ENCODE results near the gene LAMC1. TPM values are rescaled to one million over a fixed set of nuclear protein-coding genes. Genes with fewer than 3 reads are reported as not detected.

The LAMC1 gene
- total and polyA plus RNA-seq, 2 of the 4 experiments (the other 2 are of a cell fraction): 249 to 394 TPM

- H3K27me3 ChIP-seq (ENCODE audit: control insufficient read depth, insufficient read depth, low read length): no peaks in the 10 kb centered on the region
- H3K4ac ChIP-seq (ENCODE audit: low read depth, low read length): no peak overlapping the region
- H2BK15ac ChIP-seq (ENCODE audit: low read depth, low read length): no peak overlapping the region
- no peak overlapping the region for H4K8ac ChIP-seq (ENCODE audit: low read depth in 2 of 2, low read length in 2 of 2)
- H3K4me2 ChIP-seq (ENCODE audit: low read depth, low read length): no peak overlapping the region
- no peak for DNase-seq
- H4K20me1 ChIP-seq (ENCODE audit: insufficient read depth, low read length): peaks cover 72% of the 10 kb centered on the region
- peaks cover 16% of the 10 kb centered on the region for H3K4me1 ChIP-seq (ENCODE audit: control insufficient read depth, insufficient read depth, low read length)
- in situ Hi-C loops (cut with MboI; ENCODE audit: low sequenced_read_pairs) (no loop called here), intact Hi-C loops (cut with micrococcal nuclease) (no loop called here), dilution Hi-C loops (cut with HindIII; ENCODE audit: low sequenced_read_pairs, unreplicated experiment) (no loop called here)
- no peak overlapping the region for H3K18ac ChIP-seq (ENCODE audit: low read depth, low read length)
- H3K9ac ChIP-seq (ENCODE audit: low read depth, low read length): no peak overlapping the region
- H2AK9ac ChIP-seq (replicated peaks; ENCODE audit: low read depth, low read length, poor library complexity): no peak overlapping the region
- peaks cover 21% of the 10 kb centered on the region for H3K9me1 ChIP-seq (ENCODE audit: insufficient read depth, low read length)
- H3K27ac ChIP-seq (ENCODE audit: insufficient read depth, low read length): no peak overlapping the region
- H3K4me3 ChIP-seq (ENCODE audit: insufficient read depth, low read depth, low read length): no peak overlapping the region
- no CpG with 5 or more reads among the region's 2 CpGs for WGBS, 2 experiments (ENCODE audit: extremely low coverage in 2 of 2, insufficient read length in 1 of 2)
- no peaks in the 10 kb centered on the region for H3K36me3 ChIP-seq (ENCODE audit: control insufficient read depth, insufficient read depth, low read length)
- H2AFZ ChIP-seq (replicated peaks; ENCODE audit: low read length, poor library complexity): no peak overlapping the region
- H3K23ac ChIP-seq (ENCODE audit: low read depth, low read length): no peak overlapping the region
- no peak overlapping the region for H4K91ac ChIP-seq (ENCODE audit: insufficient read depth, low read depth, low read length)
- H3K14ac ChIP-seq (replicated peaks; ENCODE audit: low read depth, low read length): no peak overlapping the region
- no TSS peak for BruUV-seq (replicated peaks)
- H3K56ac ChIP-seq (ENCODE audit: extremely low read depth, insufficient read depth, low read length): no peak overlapping the region
- CTCF ChIA-PET: interaction anchor here (0.6 kb wide), 2 partner anchors 122 to 421 kb away, joined by 3 read pairs; no protein-coding TSS in a partner anchor
- ATAC-seq (ENCODE audit: low read depth): no peak
- TF ChIP-seq USF2 (IDR thresholded peaks at IDR 0.05; ENCODE audit: low read depth, low read length) (no peak), MAFK (IDR thresholded peaks at IDR 0.05; ENCODE audit: low read depth, low read length) (no peak), CTCF (conservative IDR thresholded peaks at IDR 0.05; ENCODE audit: low read depth, low read length) (no peak)
- H3K79me1 ChIP-seq (ENCODE audit: low read depth in 1 of 2, low read length in 2 of 2): peaks cover 15 to 72% of the 10 kb centered on the region in 2 experiments
- no peak overlapping the region for H2AK5ac ChIP-seq (ENCODE audit: low read depth, low read length)
- no peaks in the 10 kb centered on the region for H3K9me3 ChIP-seq (ENCODE audit: control insufficient read depth, insufficient read depth, low read length)
- H2BK120ac ChIP-seq (ENCODE audit: low read depth, low read length): no peak overlapping the region
- POLR2A ChIA-PET (ENCODE audit: unreplicated experiment): no interaction called here
- no peak overlapping the region for H2BK20ac ChIP-seq (ENCODE audit: low read depth, low read length)
- H4K5ac ChIP-seq (ENCODE audit: low read depth, low read length): no peak overlapping the region
- no peak overlapping the region for H2BK5ac ChIP-seq (ENCODE audit: low read depth, low read length, poor library complexity, severe bottlenecking)
Measured at GRCh38 chr1:183087001-183087400, 63.8 kb downstream of the LAMC1 start.

All from IMR-90 (cell line).